IPS DF 6.9 (cell line): ENCODE measurements around the gene SMG7.

ENCODE experiments used
- DNase-seq: peaks from one replicate; pipeline ENCODE4 v3.0.0-alpha.2; 2013; ENCODE audit warnings: low read depth, low spot score
- H3K27ac ChIP-seq: one replicate; pipeline ENCODE4 v1.5.1; 2013; ENCODE audit warnings: low read length, control low read depth
- H3K27me3 ChIP-seq: 2 replicates; pipeline ENCODE4 v1.6.1; 2013; ENCODE audit warnings: mild to moderate bottlenecking, low read length; ENCODE audit not compliant: control insufficient read depth, insufficient read depth
- H3K36me3 ChIP-seq: 2 replicates; pipeline ENCODE4 v1.6.1; 2013; ENCODE audit warnings: low read length; ENCODE audit not compliant: control insufficient read depth, insufficient read depth
- H3K4me1 ChIP-seq: 2 replicates; pipeline ENCODE4 v1.6.1; 2013; ENCODE audit warnings: low read length; ENCODE audit not compliant: control insufficient read depth, insufficient read depth
- H3K4me3 ChIP-seq: 2 replicates; pipeline ENCODE4 v1.5.1; 2013; ENCODE audit warnings: mild to moderate bottlenecking, low read length
- H3K9me3 ChIP-seq: 2 replicates; pipeline ENCODE4 v1.6.1; 2013; ENCODE audit warnings: low read length, inconsistent platforms; ENCODE audit not compliant: control insufficient read depth, insufficient read depth
- WGBS: extraction: QIAGEN DNeasy Blood & Tissue Kit; methylation state at CpG from one replicate; pipeline ENCODE4 v1.1.7; 2013; ENCODE audit warnings: mixed read lengths, missing lambda C conversion rate; ENCODE audit not compliant: insufficient read length, insufficient coverage; 5-methylcytosine and 5-hydroxymethylcytosine counted together

The SMG7 gene

GRCh38 chr1:183570451-183570850 lies 98.2 kb downstream of the SMG7 start:
- WGBS, result no CpG with 5 or more reads among the region's 4 CpGs
- no peaks in the 10 kb centered on the region for H3K27me3 ChIP-seq
- no peaks in the 10 kb centered on the region for H3K36me3 ChIP-seq
- H3K9me3 ChIP-seq, result no peaks in the 10 kb centered on the region
- H3K4me3 ChIP-seq, result no peak overlapping the region
- no peak for DNase-seq
- no peak overlapping the region for H3K27ac ChIP-seq
- no peaks in the 10 kb centered on the region; the same call in 1 of the 2 replicates for H3K4me1 ChIP-seq

GRCh38 chr1:183571678-183572268 lies 99.5 kb downstream of the SMG7 start:
- Histone ChIP-seq H3K36me3 (no peaks in the 10 kb centered on the region), H3K4me3 (no peak overlapping the region), H3K27ac (no peak overlapping the region), H3K4me1 (no peaks in the 10 kb centered on the region; the same call in 1 of the 2 replicates), H3K9me3 (no peaks in the 10 kb centered on the region), H3K27me3 (no peaks in the 10 kb centered on the region)
- DNase-seq, result no peak
- no CpG with 5 or more reads among the region's 4 CpGs for WGBS

GRCh38 chr1:183572721-183573120 lies 100.4 kb downstream of the SMG7 start:
- Histone ChIP-seq H3K9me3 (no peaks in the 10 kb centered on the region), H3K36me3 (no peaks in the 10 kb centered on the region), H3K4me1 (no peaks in the 10 kb centered on the region; the same call in 1 of the 2 replicates), H3K27ac (no peak overlapping the region), H3K4me3 (no peak overlapping the region), H3K27me3 (no peaks in the 10 kb centered on the region)
- no CpG with 5 or more reads among the region's 1 CpG for WGBS
- DNase-seq, result no peak

DNA sequence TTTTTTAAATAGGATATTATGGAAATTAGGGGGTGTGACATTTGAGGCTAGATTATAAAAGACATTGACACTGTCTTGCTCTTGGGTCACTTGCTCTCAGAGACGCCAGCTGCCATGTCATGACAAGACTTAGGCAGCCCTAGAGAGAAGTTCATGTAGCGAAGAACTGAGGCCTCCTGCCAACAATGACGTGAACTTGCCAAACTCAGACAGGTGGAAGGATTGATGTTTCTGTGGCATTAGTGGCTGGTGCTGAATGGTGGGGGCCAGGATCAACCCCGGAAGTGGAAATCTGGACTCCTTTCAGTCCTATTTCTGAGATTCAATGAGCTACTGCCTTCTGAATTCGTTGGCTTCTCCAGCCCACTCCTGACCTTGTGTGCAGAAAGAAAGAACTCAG lies 103.3 kb downstream of the SMG7 start:
- no peaks in the 10 kb centered on the region for H3K36me3 ChIP-seq
- 0 out of 2 replicates have a peak, but pooled peaks cover 2% of the 10 kb centered on the region for H3K4me1 ChIP-seq
- no peak for DNase-seq
- no peaks in the 10 kb centered on the region for H3K27me3 ChIP-seq
- H3K9me3 ChIP-seq, result no peaks in the 10 kb centered on the region
- H3K4me3 ChIP-seq, result no peak overlapping the region
- H3K27ac ChIP-seq, result no peak overlapping the region
- WGBS, result no CpG with 5 or more reads among the region's 5 CpGs

- Histone ChIP-seq H3K27ac (no peak overlapping the region), H3K36me3 (no peaks in the 10 kb centered on the region)
Observed at GRCh38 chr1:183576537-183576936, 104.2 kb downstream of the SMG7 start.

GRCh38 chr1:183577897-183578465 lies 105.7 kb downstream of the SMG7 start:
- no CpG with 5 or more reads among the region's 7 CpGs for WGBS
- no peaks in the 10 kb centered on the region for H3K9me3 ChIP-seq
- H3K4me3 ChIP-seq, result no peak overlapping the region
- no peak overlapping the region for H3K27ac ChIP-seq
- no peaks in the 10 kb centered on the region for H3K36me3 ChIP-seq
- no peaks in the 10 kb centered on the region for H3K27me3 ChIP-seq
- 0 out of 2 replicates have a peak, but pooled peaks cover 2% of the 10 kb centered on the region for H3K4me1 ChIP-seq
- DNase-seq, result no peak

More at GRCh38 chr1:183576537-183576936, 104.2 kb downstream of the SMG7 start:
- WGBS, result no CpG with 5 or more reads among the region's 8 CpGs
- Histone ChIP-seq H3K4me3 (no peak overlapping the region), H3K27me3 (no peaks in the 10 kb centered on the region), H3K4me1 (0 out of 2 replicates have a peak, but pooled peaks cover 2% of the 10 kb centered on the region), H3K9me3 (no peaks in the 10 kb centered on the region)
- DNase-seq, result no peak

GRCh38 chr1:183578856-183579255 lies 106.6 kb downstream of the SMG7 start:
- H3K27ac ChIP-seq, result no peak overlapping the region

GRCh38 chr1:183580281-183580682 lies 108.0 kb downstream of the SMG7 start:
- DNase-seq, result peak; percentile 37
- no CpG with 5 or more reads among the region's 8 CpGs for WGBS

More at GRCh38 chr1:183578856-183579255, 106.6 kb downstream of the SMG7 start:
- no peaks in the 10 kb centered on the region for H3K27me3 ChIP-seq
- 0 out of 2 replicates have a peak, but pooled peaks cover 2% of the 10 kb centered on the region for H3K4me1 ChIP-seq
- DNase-seq, result no peak
- H3K36me3 ChIP-seq, result no peaks in the 10 kb centered on the region
- no peak overlapping the region for H3K4me3 ChIP-seq
- no CpG with 5 or more reads among the region's 2 CpGs for WGBS
- no peaks in the 10 kb centered on the region for H3K9me3 ChIP-seq

DNA sequence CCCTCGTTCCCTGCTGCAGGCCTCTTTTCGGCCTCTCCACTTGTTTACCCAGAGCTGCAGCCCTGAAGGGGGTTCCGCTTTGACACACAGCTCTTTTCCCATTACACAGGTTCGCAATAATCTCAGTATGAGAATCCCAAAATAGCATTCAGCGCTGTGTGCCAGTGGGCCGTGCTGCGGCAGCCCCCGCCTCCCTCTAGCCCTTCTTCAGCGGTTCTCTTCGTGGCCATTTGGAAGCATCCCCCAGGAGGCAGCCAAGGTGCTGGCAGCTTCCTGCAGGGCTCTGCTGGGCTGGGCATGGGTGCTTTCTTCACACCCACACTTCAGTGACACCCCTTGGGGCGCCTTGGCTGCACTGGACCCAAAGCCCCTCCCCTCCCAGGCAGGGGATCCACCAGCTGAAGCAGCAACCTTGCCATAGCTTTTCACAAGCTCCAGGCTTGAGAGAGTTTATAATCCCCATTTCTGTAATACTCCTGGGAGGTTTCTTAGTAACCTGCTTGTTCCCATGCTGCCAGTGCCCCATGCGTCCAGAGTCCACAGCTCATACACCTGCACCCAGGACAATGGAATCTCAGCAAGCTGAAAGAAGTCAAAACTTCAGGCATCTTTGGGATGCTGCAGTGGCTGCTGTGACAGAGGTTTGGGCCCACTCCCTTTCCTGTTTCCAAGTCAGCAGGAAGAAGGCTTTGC lies 109.9 kb downstream of the SMG7 start:
- Histone ChIP-seq H3K36me3 (no peaks in the 10 kb centered on the region), H3K27ac (no peak overlapping the region), H3K4me3 (no peak overlapping the region), H3K9me3 (no peaks in the 10 kb centered on the region), H3K27me3 (no peaks in the 10 kb centered on the region), H3K4me1 (peaks cover 4% of the 10 kb centered on the region)
- no peak for DNase-seq
- no CpG with 5 or more reads among the region's 12 CpGs for WGBS

More at GRCh38 chr1:183580281-183580682, 108.0 kb downstream of the SMG7 start:
- Histone ChIP-seq H3K9me3 (no peaks in the 10 kb centered on the region), H3K4me3 (no peak overlapping the region), H3K27ac (no peak overlapping the region), H3K4me1 (0 out of 2 replicates have a peak, but pooled peaks cover 2% of the 10 kb centered on the region), H3K27me3 (no peaks in the 10 kb centered on the region), H3K36me3 (no peaks in the 10 kb centered on the region)

DNA sequence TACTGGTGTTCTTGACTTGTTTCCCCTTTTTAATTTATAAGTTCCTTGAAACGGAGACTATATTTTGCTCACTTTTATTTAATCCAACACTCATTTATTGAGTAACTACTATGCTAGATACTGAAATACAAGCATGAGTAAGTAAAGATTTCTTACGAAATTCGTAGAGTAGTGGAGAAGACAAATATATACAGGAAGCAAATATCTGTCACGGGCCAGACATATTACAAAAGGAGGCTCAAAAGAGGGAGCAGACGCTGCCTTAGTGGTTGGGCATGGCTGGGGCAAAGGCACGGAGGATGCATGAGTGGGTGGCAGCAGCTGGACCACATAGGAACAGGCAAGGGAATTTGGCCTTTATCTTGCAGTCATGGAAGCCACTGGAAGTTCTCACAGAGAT lies 111.2 kb downstream of the SMG7 start:
- no peak for DNase-seq
- Histone ChIP-seq H3K36me3 (no peaks in the 10 kb centered on the region), H3K27ac (no peak overlapping the region)

More for the DNA sequence above, 111.2 kb downstream of the SMG7 start:
- no CpG with 5 or more reads among the region's 6 CpGs for WGBS
- no peaks in the 10 kb centered on the region for H3K9me3 ChIP-seq
- H3K27me3 ChIP-seq, result no peaks in the 10 kb centered on the region
- no peak overlapping the region for H3K4me3 ChIP-seq
- peaks cover 4% of the 10 kb centered on the region for H3K4me1 ChIP-seq
